Heart left ventricle (tissue), 13 donors: ENCODE data around the gene SLC25A21.

ENCODE experiments used
- POLR2A ChIP-seq, 2 donors: fragments of 450-650 bp; IDR thresholded peaks; one replicate each; pipeline ENCODE4 v1.6.1; 2017; ENCODE audit warnings: antibody characterized with exemption in 2 of 2, mild to moderate bottlenecking in 2 of 2, moderate library complexity in 2 of 2
- TF ChIP-seq, protein P1 (sequence below), 12 donors: fragments of 200-600 bp; sonication (generic) in 4 of 12; IDR thresholded peaks; one replicate each; pipeline versions ENCODE4 v1.5.0 to v1.8.0; 2018 to 2022; ENCODE audit warnings: antibody characterized with exemption in 12 of 12, mild to moderate bottlenecking in 5 of 12
- donor health status: ischemic (EF 13 %, LVEDD 7.1; RV severe dilation, severe dysfunction).
- donor health status: DM: no; HTN: yes; CAD: no.
- donor health status: DM: no; HTN: no; CAD: no.
- donor health status: ischemic (EF 25% LVEDD 6.9; RV normal size, moderate dysfunction).
- donor health status: ischemic (EF 25% LVEDD 5.7; RV mildly dilated, moderate dysfunction).
- donor health status: ischemic (EF 35%, LVEDD 5.7; RV mildly dilated, moderate dysfunction).
- donor health status: nonischemic (EF 11% LVEDD 7.7; RV severe dilation, severe dysfunction).
- donor health status: DM: yes; HTN: yes; CAD: no.
- donor health status: PGD.
- donor health status: ischemic (EF 29% LVEDD 5.4; RV normal size, mild dysfunction).
- donor health status: nonischemic (EF 23%, LVEDD 6.1; RV moderate dilation, normal function).

DNA sequence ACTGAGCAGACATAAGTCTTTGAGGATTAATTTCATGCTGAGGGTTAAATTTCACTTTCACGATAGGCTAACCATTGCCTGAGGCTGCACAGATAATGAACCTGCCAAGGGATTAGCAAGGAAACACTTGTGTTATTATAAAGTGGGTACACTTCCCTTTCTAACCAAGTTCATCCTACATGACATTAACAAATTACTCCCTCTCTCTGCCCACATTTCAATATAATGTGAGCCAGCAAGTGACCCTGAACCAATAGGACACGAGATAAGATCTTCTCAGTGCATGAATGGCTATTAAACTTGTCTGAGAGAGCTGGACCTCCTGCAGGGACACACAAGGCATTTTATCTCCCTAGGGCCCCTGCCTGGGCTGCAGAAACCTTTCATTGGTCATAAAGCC lies 337.3 kb downstream of the SLC25A21 start:
- TF ChIP-seq, protein P1, sequence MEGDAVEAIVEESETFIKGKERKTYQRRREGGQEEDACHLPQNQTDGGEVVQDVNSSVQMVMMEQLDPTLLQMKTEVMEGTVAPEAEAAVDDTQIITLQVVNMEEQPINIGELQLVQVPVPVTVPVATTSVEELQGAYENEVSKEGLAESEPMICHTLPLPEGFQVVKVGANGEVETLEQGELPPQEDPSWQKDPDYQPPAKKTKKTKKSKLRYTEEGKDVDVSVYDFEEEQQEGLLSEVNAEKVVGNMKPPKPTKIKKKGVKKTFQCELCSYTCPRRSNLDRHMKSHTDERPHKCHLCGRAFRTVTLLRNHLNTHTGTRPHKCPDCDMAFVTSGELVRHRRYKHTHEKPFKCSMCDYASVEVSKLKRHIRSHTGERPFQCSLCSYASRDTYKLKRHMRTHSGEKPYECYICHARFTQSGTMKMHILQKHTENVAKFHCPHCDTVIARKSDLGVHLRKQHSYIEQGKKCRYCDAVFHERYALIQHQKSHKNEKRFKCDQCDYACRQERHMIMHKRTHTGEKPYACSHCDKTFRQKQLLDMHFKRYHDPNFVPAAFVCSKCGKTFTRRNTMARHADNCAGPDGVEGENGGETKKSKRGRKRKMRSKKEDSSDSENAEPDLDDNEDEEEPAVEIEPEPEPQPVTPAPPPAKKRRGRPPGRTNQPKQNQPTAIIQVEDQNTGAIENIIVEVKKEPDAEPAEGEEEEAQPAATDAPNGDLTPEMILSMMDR (IDR thresholded peaks at IDR 0.05) = no peak
- TF ChIP-seq POLR2A (IDR thresholded peaks at IDR 0.05) = no peak
